Measurements from ENCODE around the gene MPPED1.

GRCh38 chr22:43550672-43551071, 138.9 kb downstream of the MPPED1 start:
- TF ChIP-seq CTCF (IDR thresholded peaks at IDR 0.05): no peak
- TF ChIP-seq ZFX (IDR thresholded peaks at IDR 0.05; ENCODE audit: borderline replicate concordance): no peak
